Renal cortical epithelial cell (primary cell): ENCODE data around the gene ARMC8. TPM values are rescaled to one million over a fixed set of nuclear protein-coding genes. Genes with fewer than 3 reads are reported as not detected.
A peak's percentile ranks its signal among the peaks of the same experiment; 100 is the strongest.
"Not testable (repeated sequence)": the region's sequence is repeated elsewhere in the genome, so short reads cannot be mapped to it uniquely, and the experiment has no call there.

Source experiments
- DNase-seq: peaks from one replicate; pipeline ENCODE4 v3.0.0-alpha.2; 2011; ENCODE audit warnings: low read depth
- total RNA-seq: library from RNA; depleted of rRNA; stranded (reverse); fragments of >200 nt; gene quantifications from 2 replicates; pipeline ENCODE4 v1.2.3, GENCODE V29; 2014

ARMC8 gene
- 57.0 and 86.4 TPM in 2 replicates for total RNA-seq

GRCh38 chr3:138187296-138188012 lies at the start of gene ARMC8:
ARMC8 (plus strand) TSS chr3:138187301; CDS start chr3:138187555, 254 bp downstream.
- DNase-seq, result no peak

- DNase-seq, result no peak
Measured at GRCh38 chr3:138137861-138138260, 49.2 kb upstream of the ARMC8 start.

GRCh38 chr3:138139691-138140090 lies 47.4 kb upstream of the ARMC8 start:
- DNase-seq, result no peak

GRCh38 chr3:138140940-138141339 lies 46.2 kb upstream of the ARMC8 start:
- DNase-seq, result no peak

GRCh38 chr3:138142181-138142580 lies 44.9 kb upstream of the ARMC8 start:
- not testable (repeated sequence) for DNase-seq

GRCh38 chr3:138148503-138148902 lies 38.6 kb upstream of the ARMC8 start:
- no peak for DNase-seq

- DNase-seq, result no peak
Measured at GRCh38 chr3:138154534-138154933, 32.6 kb upstream of the ARMC8 start.

- no peak for DNase-seq
Measured at GRCh38 chr3:138157743-138158142, 29.4 kb upstream of the ARMC8 start.

GRCh38 chr3:138165061-138165460 lies 22.0 kb upstream of the ARMC8 start:
- no peak for DNase-seq

GRCh38 chr3:138172625-138173024 lies 14.5 kb upstream of the ARMC8 start:
- DNase-seq, result no peak

- no peak for DNase-seq
Measured at GRCh38 chr3:138173769-138174420, 13.2 kb upstream of the ARMC8 start.

GRCh38 chr3:138174421-138175131 lies 12.5 kb upstream of the ARMC8 start, which contains the start of gene DBR1:
DBR1 (minus strand) TSS chr3:138174921; CDS start chr3:138174795, 126 bp downstream.
- DNase-seq, result peak; percentile 81

GRCh38 chr3:138180375-138181029 lies 6.6 kb upstream of the ARMC8 start:
- peak; percentile 52 for DNase-seq

GRCh38 chr3:138184994-138185393 lies 2.1 kb upstream of the ARMC8 start:
- peak; percentile 18 for DNase-seq

GRCh38 chr3:138186221-138186620 lies 880 bp upstream of the ARMC8 start:
- peak; percentile 13 for DNase-seq

- DNase-seq, result peak; percentile 72
Measured at GRCh38 chr3:138186803-138187295, 252 bp upstream of the ARMC8 start.

- peak; percentile 70 for DNase-seq
Measured at GRCh38 chr3:138188013-138188730, 1.1 kb downstream of the ARMC8 start.

- no peak for DNase-seq
Measured at GRCh38 chr3:138195481-138195880, 8.4 kb downstream of the ARMC8 start.

GRCh38 chr3:138196023-138196422 lies 8.9 kb downstream of the ARMC8 start:
- no peak for DNase-seq

GRCh38 chr3:138197058-138197457 lies 10.0 kb downstream of the ARMC8 start:
- DNase-seq, result peak; percentile 52

GRCh38 chr3:138197524-138197923 lies 10.4 kb downstream of the ARMC8 start:
- no peak for DNase-seq
